Naive thymus-derived CD8-positive, alpha-beta T cell (primary cell): ENCODE measurements around the gene CDK2. TPM values are rescaled to one million over a fixed set of nuclear protein-coding genes. Genes with fewer than 3 reads are reported as not detected.
"Not testable (repeated sequence)": the region's sequence is repeated elsewhere in the genome, so short reads cannot be mapped to it uniquely, and the experiment has no call there.

Experiments
- ATAC-seq, 2 donors: fragments of 150-1000 bp; cut with Tn5 transposase in 1 of 2; sonication (Bioruptor Pico), chemical (Tn5 transposase) in 1 of 2; 1 replicate in 1 of 2; 2 replicates in 1 of 2; pipeline ENCODE4 v1.10.0; 2021; ENCODE audit warnings: mild to moderate bottlenecking in 2 of 2, moderate library complexity in 2 of 2
- POLR2A ChIA-PET: fragments of 350-600 bp; sonication (Branson Sonifier 250); formaldehyde crosslinking; loops from one replicate; lab custom pipeline; 2021; ENCODE audit warnings: antibody characterized with exemption; lab: Charles Lee
- DNase-seq, 10 donors: peaks; one replicate each; pipeline versions ENCODE4 v3.0.0 to v3.0.0-alpha.2; 2020 to 2022
- H3K27ac Mint-ChIP-seq, 10 donors: one replicate each; pipeline ENCODE4 v1.8.0; 2020 to 2022; ENCODE audit warnings: mild to moderate bottlenecking in 10 of 10, mixed read lengths in 10 of 10, moderate library complexity in 4 of 10, inconsistent platforms in 1 of 10
- H3K27me3 Mint-ChIP-seq, 5 donors: one replicate each; pipeline ENCODE4 v1.8.0; 2021 to 2022; ENCODE audit warnings: mixed read lengths in 5 of 5
- H3K36me3 Mint-ChIP-seq, 3 donors: one replicate each; pipeline ENCODE4 v1.8.0; 2020 to 2022; ENCODE audit warnings: mixed read lengths in 3 of 3, mild to moderate bottlenecking in 2 of 3, inconsistent platforms in 1 of 3
- H3K4me1 Mint-ChIP-seq, 4 donors: one replicate each; pipeline ENCODE4 v1.8.0; 2021 to 2022; ENCODE audit warnings: mixed read lengths in 4 of 4
- H3K4me3 Mint-ChIP-seq, 10 donors: one replicate each; pipeline ENCODE4 v1.8.0; 2020 to 2022; ENCODE audit warnings: mild to moderate bottlenecking in 10 of 10, mixed read lengths in 10 of 10, moderate library complexity in 6 of 10, inconsistent platforms in 1 of 10
- H3K9me3 Mint-ChIP-seq, 9 donors: one replicate each; pipeline ENCODE4 v1.8.0; 2020 to 2022; ENCODE audit warnings: mixed read lengths in 9 of 9, mild to moderate bottlenecking in 3 of 9, inconsistent platforms in 1 of 9, moderate library complexity in 1 of 9
- polyA plus RNA-seq, 3 donors: library from polyadenylated mRNA; unstranded; fragments of 300-500 nt; fragmentation: Illumina TruSeq; gene quantifications; one replicate each; pipeline ENCODE4 v1.2.3, GENCODE V29; 2021
- total RNA-seq, 8 experiments: library from RNA in 2 of 8; stranded (reverse) in 2 of 8; gene quantifications; one replicate each; pipeline ENCODE4 v1.2.3 and lab custom pipeline; 2021 to 2026

The CDK2 gene
- total RNA-seq: 10 to 100 TPM; 27.5 to 30.8 TPM
- 10 to 100 TPM in 1 of 3 donors, 1 to 10 TPM in 2; 8.0 to 12.4 (median 9.5) TPM for polyA plus RNA-seq
- 22.6 to 38.4 (median 29.6) reads per million in 6 experiments for total RNA-seq (lab: John Stamatoyannopoulos, UW)

DNA sequence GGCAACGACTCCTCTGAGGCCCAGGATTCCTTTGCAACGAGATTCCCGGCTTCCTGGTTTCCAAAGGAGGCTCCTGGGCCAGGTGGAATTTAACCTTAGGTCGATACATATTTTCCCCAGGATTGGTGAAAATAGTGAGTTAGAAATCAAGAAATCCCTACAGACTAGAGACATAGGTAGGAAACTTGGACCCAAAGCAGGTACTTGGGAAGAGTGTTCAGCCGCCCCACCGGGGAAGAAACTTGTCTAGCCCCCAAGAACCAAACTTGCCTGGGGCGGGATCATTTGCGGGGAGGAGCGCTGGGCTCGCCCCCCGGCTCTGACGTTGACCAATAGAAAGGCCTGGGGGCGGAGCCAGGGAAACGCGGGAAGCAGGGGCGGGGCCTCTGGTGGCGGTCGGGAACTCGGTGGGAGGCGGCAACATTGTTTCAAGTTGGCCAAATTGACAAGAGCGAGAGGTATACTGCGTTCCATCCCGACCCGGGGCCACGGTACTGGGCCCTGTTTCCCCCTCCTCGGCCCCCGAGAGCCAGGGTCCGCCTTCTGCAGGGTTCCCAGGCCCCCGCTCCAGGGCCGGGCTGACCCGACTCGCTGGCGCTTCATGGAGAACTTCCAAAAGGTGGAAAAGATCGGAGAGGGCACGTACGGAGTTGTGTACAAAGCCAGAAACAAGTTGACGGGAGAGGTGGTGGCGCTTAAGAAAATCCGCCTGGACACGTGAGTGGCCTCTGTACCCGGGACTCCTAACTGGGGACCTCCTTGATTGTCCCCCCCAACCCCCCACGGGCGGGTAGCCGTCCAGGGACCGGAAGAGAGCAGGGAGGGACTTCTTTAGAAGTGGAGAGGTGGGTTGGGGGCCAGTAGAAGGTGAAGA, at the start of gene CDK2:
CDK2 (plus strand) TSS at position 423 of the 874 bp plus-strand sequence; CDS start at position 602, 179 bp downstream.
- H3K4me1 Mint-ChIP-seq: peaks cover 17 to 34% (median 30%) of the 10 kb centered on the region in 4 donors
- peaks cover 0 to 7% (median 0%) of the 10 kb centered on the region in 3 donors for H3K36me3 Mint-ChIP-seq
- POLR2A ChIA-PET: interaction anchor here (0.6 to 2.0 kb wide), 4 partner anchors 11 to 151 kb away, joined by 3 to 7 read pairs (median 4); no protein-coding TSS in a partner anchor
- H3K4me3 Mint-ChIP-seq: peak within 1 kb of the TSS; percentile 87 to 98 (median 92)
- H3K27ac Mint-ChIP-seq: peak within 1 kb of the TSS; percentile 82 to 92 (median 88)
- no peaks in the 10 kb centered on the region for H3K27me3 Mint-ChIP-seq
- ATAC-seq (peak; percentile 96 to 97), DNase-seq (peak; percentile 76 to 91 (median 84))
- no peaks in the 10 kb centered on the region for H3K9me3 Mint-ChIP-seq

- H3K4me1 Mint-ChIP-seq: peaks cover 12 to 56% (median 50%) of the 10 kb centered on the region in 4 donors
- not testable (repeated sequence) for H3K9me3 Mint-ChIP-seq, DNase-seq, ATAC-seq, H3K4me3 Mint-ChIP-seq, H3K27me3 Mint-ChIP-seq
- POLR2A ChIA-PET: interaction anchor here (0.9 to 3.3 kb wide), 4 partner anchors 9 to 19 kb away, joined by 3 to 18 read pairs (median 6); partner anchors contain the start of gene PYM1
- H3K36me3 Mint-ChIP-seq: peaks cover 0 to 47% (median 4%) of the 10 kb centered on the region in 3 donors
- H3K27ac Mint-ChIP-seq: peak overlapping the region in 1 of 10 donors; percentile 48
Observed at GRCh38 chr12:55919032-55919431, 47.6 kb upstream of the CDK2 start.

- Mint-ChIP-seq H3K4me3 (peak overlapping the region in 2 of 10 donors; percentile 7 to 9), H3K36me3 (peaks cover 4 to 40% (median 6%) of the 10 kb centered on the region in 3 donors)
- POLR2A ChIA-PET: interaction anchor here (0.5 to 10.9 kb wide), 4 partner anchors 15 to 398 kb away, joined by 3 to 293 read pairs (median 4); no protein-coding TSS in a partner anchor
Observed at GRCh38 chr12:55922126-55922525, 44.5 kb upstream of the CDK2 start.

GRCh38 chr12:55923648-55924047, 43.0 kb upstream of the CDK2 start:
- DNase-seq, H3K4me3 Mint-ChIP-seq, H3K9me3 Mint-ChIP-seq, H3K27me3 Mint-ChIP-seq, ATAC-seq: not testable (repeated sequence)
- POLR2A ChIA-PET: interaction anchor here (0.7 to 10.9 kb wide), 3 partner anchors 14 to 1306 kb away, joined by 3 to 293 read pairs (median 4); partner anchors contain the start of gene SHMT2
- Mint-ChIP-seq H3K36me3 (peaks cover 7 to 36% (median 8%) of the 10 kb centered on the region in 3 donors), H3K4me1 (peaks cover 20 to 63% (median 48%) of the 10 kb centered on the region in 4 donors), H3K27ac (peak overlapping the region in 4 of 10 donors; percentile 27 to 69 (median 43))

More at GRCh38 chr12:55922126-55922525, 44.5 kb upstream of the CDK2 start:
- Mint-ChIP-seq H3K9me3 (no peaks in the 10 kb centered on the region), H3K27ac (peak overlapping the region in 4 of 10 donors; percentile 12 to 71 (median 48)), H3K27me3 (no peaks in the 10 kb centered on the region), H3K4me1 (peaks cover 20 to 60% (median 49%) of the 10 kb centered on the region in 4 donors)
- ATAC-seq (no peak), DNase-seq (no peak)

DNA sequence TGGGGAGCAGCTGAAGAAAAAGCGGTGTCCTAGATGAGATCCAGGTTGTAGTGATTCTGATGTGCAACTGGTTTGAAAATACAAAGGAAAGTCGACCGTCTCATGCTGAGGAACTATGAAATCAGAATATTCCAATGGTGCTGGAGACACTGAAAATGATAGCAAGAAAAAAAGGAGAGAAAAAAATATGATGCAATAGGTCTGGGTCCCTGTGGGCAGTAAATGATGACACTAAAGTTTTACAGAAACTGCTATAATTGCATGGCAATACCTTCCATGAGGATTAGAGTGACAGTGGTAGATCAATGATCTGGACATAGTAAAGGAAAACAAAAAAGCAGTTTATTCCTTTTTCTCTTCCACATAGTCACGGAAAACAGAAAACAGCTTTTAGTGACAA, 41.3 kb upstream of the CDK2 start:
- Mint-ChIP-seq H3K27me3 (no peaks in the 10 kb centered on the region), H3K9me3 (no peaks in the 10 kb centered on the region), H3K27ac (peak overlapping the region; percentile 95 to 100 (median 98)), H3K36me3 (peaks cover 7 to 28% (median 10%) of the 10 kb centered on the region in 3 donors), H3K4me1 (peaks cover 30 to 67% (median 57%) of the 10 kb centered on the region in 4 donors), H3K4me3 (peak overlapping the region; percentile 92 to 100 (median 98))
- POLR2A ChIA-PET: interaction anchor here (1.0 to 10.9 kb wide), 9 partner anchors 11 to 179 kb away, joined by 3 to 293 read pairs (median 5); partner anchors contain the start of genes DNAJC14, ORMDL2, PA2G4 and RAB5B
- ATAC-seq: no peak
- no peak for DNase-seq

DNA sequence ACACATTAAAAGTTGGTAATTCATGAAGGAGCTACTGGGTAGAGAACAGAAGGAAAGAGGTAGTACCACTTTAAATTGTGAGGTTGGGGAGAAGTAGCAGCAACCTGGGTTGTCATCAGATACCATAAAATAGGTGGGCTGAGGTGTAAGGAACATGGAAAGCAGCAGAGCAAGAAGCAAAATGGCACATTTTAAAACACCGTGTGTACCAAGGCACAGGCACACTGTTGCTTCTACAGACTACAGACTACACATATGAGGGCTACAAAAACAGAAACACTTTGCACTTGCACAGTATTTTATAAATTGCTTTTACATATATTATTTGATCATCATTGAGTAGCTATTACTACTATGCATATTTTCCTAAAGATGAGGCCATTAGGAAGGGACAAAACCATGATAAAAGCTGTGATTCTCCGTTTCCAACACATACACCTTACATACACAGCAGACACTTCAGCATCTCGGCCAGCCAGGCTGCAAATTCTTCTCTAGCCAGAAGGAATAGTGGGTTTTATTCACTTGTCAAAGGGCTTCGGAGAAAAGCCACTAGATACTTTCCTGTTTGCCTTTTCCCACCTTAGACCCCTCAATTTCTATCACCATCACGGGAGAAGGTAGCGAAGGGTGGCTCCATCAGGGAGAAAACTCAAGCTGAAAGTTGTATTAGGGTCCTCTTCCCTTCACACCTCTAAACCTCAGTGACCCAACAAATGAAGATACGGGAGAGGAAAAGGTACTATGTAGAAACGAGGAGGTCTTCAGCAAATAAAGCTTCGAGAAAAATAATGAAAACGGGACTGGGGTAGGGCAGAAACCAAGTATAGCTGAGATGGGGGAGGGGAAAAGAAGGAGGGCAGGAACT, 40.5 kb upstream of the CDK2 start:
- H3K4me3 Mint-ChIP-seq: peak overlapping the region; percentile 92 to 100 (median 98)

DNA sequence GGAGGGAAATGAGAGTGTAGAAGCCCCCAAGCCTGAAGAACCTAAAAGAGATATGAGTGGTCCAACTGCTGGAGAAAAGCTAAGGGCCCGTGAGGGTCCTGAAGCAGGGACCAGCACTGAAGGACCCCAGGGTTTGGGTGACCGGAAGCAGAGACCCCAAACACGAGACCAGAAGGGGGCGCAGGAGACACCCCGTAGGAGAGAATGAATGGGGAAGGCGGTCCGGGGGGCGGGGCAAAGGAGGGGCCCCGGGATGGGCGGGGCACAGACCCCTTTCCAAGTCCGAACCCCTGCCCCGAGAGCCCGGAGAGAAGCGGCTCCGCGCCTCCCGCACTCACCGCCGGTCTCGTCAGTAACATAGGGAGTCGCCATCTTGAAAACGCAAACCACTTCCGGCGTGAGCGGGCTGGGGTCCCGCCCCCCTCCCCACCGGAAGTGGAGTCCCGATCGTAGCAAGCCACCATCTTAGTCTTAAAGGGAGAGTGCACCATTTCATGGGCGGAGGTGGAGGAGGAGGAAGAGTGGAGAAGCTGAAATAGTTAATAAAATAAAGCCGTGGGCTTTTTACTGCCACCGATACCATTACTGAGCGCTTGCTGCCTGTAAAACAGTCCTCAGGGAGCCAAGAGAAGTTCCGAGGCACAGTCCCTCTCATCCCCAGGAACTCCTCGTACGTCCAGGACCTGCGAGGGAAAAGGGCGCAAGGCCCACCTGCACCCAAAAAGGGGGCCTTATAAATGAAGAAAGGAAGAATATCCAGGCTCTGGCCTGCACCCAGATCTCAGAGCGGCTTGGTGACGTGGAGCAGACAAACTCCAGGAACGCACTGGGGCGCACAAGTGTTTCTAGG, 39.7 kb upstream of the CDK2 start:
- Mint-ChIP-seq H3K27me3 (no peaks in the 10 kb centered on the region), H3K36me3 (peaks cover 14 to 28% (median 19%) of the 10 kb centered on the region in 3 donors), H3K9me3 (no peaks in the 10 kb centered on the region), H3K27ac (peak overlapping the region; percentile 95 to 100 (median 98)), H3K4me1 (peaks cover 34 to 67% (median 51%) of the 10 kb centered on the region in 4 donors), H3K4me3 (peak overlapping the region; percentile 92 to 100 (median 98))
- ATAC-seq: peak; percentile 41 to 46
- peak; percentile 77 to 96 (median 88) for DNase-seq
- POLR2A ChIA-PET: interaction anchor here (0.6 to 10.9 kb wide), 36 partner anchors 10 to 1647 kb away, joined by 3 to 293 read pairs (median 4); partner anchors contain the start of genes BLOC1S1, CBX5, DNAJC14 and GDF11

More for the DNA sequence above, 40.5 kb upstream of the CDK2 start:
- ATAC-seq: no peak
- H3K27me3 Mint-ChIP-seq: no peaks in the 10 kb centered on the region
- DNase-seq: peak in 2 of 10 donors; percentile 21 to 23
- H3K4me1 Mint-ChIP-seq: peaks cover 33 to 70% (median 56%) of the 10 kb centered on the region in 4 donors
- H3K36me3 Mint-ChIP-seq: peaks cover 9 to 25% (median 13%) of the 10 kb centered on the region in 3 donors
- POLR2A ChIA-PET: interaction anchor here (0.6 to 10.9 kb wide), 23 partner anchors 10 to 1646 kb away, joined by 3 to 293 read pairs (median 4); partner anchors contain the start of genes BLOC1S1, CBX5, DNAJC14 and GDF11
- peak overlapping the region; percentile 95 to 100 (median 98) for H3K27ac Mint-ChIP-seq
- H3K9me3 Mint-ChIP-seq: no peaks in the 10 kb centered on the region

- Mint-ChIP-seq H3K4me1 (peaks cover 38 to 65% (median 48%) of the 10 kb centered on the region in 4 donors), H3K4me3 (peak within 1 kb of the TSS; percentile 93 to 100 (median 98)), H3K27me3 (no peaks in the 10 kb centered on the region), H3K36me3 (peaks cover 20 to 24% (median 21%) of the 10 kb centered on the region in 3 donors), H3K27ac (peak within 1 kb of the TSS; percentile 96 to 100 (median 98)), H3K9me3 (no peaks in the 10 kb centered on the region)
- POLR2A ChIA-PET: interaction anchor here (0.6 to 10.9 kb wide), 34 partner anchors 9 to 1648 kb away, joined by 3 to 293 read pairs (median 4); partner anchors contain the start of genes BLOC1S1, CBX5, DNAJC14 and ESYT1
- peak in 1 of 2 donors; percentile 5 for ATAC-seq
- peak; percentile 16 to 73 (median 44) for DNase-seq
Observed at GRCh38 chr12:55927588-55928502, 38.8 kb upstream of the CDK2 start, which contains the start of gene PYM1. TSS of gene PYM1 (minus strand) at chr12:55927894. CDS start at chr12:55927761, 133 bp downstream.

DNA sequence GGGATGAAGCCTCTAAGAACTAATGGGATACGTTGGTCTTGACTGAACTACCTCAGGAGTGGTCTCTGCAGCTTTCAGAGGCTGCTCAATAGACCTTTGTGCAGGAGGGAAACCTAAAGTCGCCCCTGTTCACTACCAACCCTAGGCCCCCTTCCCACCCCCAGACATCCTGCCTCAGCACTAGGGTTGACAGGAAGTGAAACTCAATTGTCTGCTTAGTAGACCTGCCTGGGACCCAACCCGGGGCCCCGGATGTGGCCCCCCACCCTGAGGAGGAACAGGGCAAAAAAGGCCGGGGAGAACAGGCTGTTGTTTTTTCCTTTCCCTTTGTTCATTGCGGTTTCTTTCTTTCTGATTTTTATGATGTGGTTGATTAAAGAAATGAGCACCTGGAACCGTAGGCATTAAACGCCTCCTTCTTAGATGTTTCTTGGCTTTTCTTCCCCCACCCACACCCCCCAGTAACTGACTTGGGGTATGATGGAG, 37.3 kb upstream of the CDK2 start:
- Mint-ChIP-seq H3K4me1 (peaks cover 39 to 75% (median 55%) of the 10 kb centered on the region in 4 donors), H3K9me3 (no peaks in the 10 kb centered on the region), H3K27ac (peak overlapping the region; percentile 93 to 100 (median 98)), H3K4me3 (peak overlapping the region; percentile 93 to 100 (median 98)), H3K27me3 (no peaks in the 10 kb centered on the region), H3K36me3 (peaks cover 20 to 32% (median 27%) of the 10 kb centered on the region in 3 donors)
- POLR2A ChIA-PET: interaction anchor here (0.6 to 10.9 kb wide), 24 partner anchors 8 to 759 kb away, joined by 3 to 293 read pairs (median 8); partner anchors contain the start of genes DNAJC14, ESYT1, ORMDL2 and PA2G4
- peak; percentile 73 to 98 (median 90) for DNase-seq
- peak; percentile 61 to 71 for ATAC-seq
